ENCODE data around the gene SH3YL1.

SH3YL1 gene

DNA sequence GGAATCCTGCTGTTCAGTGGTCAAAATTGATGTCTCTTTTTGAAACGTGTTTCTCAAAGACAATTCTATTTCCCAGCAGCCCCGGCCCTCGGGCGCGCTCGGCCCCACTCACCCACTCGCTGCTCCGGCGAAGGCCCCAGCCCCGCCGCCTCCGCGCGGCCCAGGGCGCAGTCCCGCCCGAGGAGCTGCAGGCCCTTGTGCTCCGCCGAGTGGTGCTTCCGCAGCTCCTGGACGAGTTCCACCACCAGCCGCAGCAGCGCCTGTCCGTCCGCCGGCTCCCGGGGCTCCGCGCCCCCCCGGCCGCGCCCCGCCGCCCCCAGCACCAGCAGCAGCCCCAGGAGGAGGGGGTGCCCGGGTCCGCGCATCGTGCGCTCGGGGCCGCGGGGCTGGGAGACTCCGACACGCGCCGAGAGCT is 23.6 kb upstream of the SH3YL1 start:
- no peak overlapping the region for H3K4me3 ChIP-seq (ENCODE audit: low read length)
- TF ChIP-seq, protein P1, sequence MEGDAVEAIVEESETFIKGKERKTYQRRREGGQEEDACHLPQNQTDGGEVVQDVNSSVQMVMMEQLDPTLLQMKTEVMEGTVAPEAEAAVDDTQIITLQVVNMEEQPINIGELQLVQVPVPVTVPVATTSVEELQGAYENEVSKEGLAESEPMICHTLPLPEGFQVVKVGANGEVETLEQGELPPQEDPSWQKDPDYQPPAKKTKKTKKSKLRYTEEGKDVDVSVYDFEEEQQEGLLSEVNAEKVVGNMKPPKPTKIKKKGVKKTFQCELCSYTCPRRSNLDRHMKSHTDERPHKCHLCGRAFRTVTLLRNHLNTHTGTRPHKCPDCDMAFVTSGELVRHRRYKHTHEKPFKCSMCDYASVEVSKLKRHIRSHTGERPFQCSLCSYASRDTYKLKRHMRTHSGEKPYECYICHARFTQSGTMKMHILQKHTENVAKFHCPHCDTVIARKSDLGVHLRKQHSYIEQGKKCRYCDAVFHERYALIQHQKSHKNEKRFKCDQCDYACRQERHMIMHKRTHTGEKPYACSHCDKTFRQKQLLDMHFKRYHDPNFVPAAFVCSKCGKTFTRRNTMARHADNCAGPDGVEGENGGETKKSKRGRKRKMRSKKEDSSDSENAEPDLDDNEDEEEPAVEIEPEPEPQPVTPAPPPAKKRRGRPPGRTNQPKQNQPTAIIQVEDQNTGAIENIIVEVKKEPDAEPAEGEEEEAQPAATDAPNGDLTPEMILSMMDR (IDR thresholded peaks at IDR 0.05; ENCODE audit: insufficient read depth, low read depth, low read length, missing control alignments), result no peak
- peak; percentile 33 for DNase-seq (ENCODE audit: low read depth)

DNA sequence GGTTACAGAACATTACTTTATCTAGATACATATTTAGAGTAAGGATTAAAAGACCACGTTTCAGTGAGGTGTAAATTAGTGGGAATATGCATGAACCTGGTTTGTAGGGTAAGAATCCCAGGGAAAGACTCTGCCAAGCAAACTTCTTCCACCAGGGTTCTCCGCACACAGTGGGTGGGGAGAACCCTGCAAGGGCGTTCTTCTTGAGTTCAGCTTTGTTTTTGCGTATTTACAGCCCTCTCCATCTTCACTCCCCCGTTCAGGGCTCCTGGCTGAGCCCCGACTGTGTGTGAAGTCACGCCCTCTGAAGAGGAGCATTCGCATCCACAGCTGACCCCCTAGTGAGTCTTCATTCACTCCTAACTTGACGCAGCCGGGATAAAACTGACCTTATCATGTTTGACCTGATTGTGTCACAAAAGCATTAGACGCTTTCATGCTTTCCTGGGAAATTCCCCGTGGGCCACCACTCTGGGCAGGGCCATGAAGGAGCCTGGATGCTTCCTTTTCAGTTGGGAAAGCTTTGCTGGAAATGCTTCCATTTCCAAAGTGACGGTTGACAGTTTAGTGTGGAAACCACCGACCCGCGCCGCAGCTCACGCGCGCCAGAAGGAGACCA is 23.1 kb upstream of the SH3YL1 start:
- TF ChIP-seq, protein P1 (IDR thresholded peaks at IDR 0.05; ENCODE audit: insufficient read depth, low read depth, low read length, missing control alignments), result no peak
- H3K4me3 ChIP-seq (ENCODE audit: low read length), result no peak overlapping the region
- DNase-seq (ENCODE audit: low read depth), result no peak

DNA sequence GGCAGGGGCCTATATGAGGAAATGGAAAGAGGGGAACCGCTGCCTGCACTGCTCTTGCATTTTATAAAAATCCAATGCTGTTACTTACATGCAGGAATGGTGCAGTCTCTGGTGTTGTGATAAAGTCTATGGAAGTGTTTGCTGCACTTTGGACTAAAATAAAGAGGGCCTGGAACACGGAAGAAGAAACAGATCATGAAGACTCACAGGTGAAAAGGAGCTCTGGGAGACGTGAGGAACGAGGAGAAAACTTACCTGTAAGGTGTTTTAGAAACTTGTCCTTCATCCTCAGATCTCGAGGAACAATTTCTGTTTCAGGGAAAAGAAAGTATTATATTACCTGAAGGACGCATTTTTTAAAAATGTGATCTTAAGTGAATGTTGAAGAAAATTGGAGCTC is 22.2 kb upstream of the SH3YL1 start:
- TF ChIP-seq, protein P1 (IDR thresholded peaks at IDR 0.05; ENCODE audit: insufficient read depth, low read depth, low read length, missing control alignments), result no peak
- DNase-seq (ENCODE audit: low read depth), result no peak
- H3K4me3 ChIP-seq (ENCODE audit: low read length), result no peak overlapping the region

DNA sequence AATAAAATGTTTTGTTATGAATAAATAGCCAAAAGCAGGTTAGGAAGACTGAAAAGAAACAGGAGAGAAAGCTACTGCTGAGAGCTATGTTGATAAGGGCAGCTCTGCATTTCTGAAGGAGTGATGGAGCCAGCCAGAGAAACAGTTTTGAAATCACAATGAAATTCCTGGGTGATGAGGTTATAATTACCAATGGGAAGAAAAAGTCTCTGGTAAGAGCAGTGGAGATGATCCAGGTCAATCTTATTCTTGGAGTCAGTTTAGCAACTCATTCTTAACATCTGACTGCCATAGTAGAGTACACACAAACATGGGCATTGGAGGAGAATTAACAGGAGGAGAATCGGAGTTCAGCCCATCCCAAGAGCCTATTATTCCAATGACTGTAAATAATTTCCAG is 21.7 kb upstream of the SH3YL1 start:
- TF ChIP-seq, protein P1 (IDR thresholded peaks at IDR 0.05; ENCODE audit: insufficient read depth, low read depth, low read length, missing control alignments), result no peak
- no peak overlapping the region for H3K4me3 ChIP-seq (ENCODE audit: low read length)
- DNase-seq (ENCODE audit: low read depth), result peak; percentile 44

DNA sequence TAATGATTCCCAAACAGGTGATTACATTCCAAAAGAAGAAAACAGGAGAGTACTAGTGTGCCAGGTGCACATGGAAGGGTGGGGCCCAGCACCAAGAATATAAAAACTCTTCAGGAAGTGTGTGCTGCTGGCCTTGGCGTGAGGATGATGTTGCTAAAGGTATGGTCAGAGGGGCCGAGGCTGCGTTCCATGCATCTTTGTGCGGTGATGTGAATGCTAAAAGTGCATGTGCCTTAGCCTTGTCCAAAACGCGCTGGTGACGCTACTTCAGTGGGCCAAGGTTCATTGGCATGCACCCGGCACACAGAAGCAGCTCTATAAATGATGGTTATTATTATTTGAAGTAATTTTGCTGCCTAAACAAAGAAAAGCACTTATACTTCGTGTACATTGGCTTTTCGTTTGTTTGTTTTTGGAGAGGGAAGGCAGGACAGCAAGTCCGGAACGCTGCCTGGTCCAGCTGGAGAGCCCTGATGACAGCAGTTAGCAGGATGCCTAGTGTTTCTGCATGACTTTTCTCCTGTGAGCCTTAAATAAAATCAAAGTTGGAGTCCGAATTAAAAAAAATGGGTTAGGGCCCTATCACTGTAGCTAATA is 21.2 kb upstream of the SH3YL1 start:
- H3K4me3 ChIP-seq (ENCODE audit: low read length), result no peak overlapping the region
- no peak for DNase-seq (ENCODE audit: low read depth)
- TF ChIP-seq, protein P1 (IDR thresholded peaks at IDR 0.05; ENCODE audit: insufficient read depth, low read depth, low read length, missing control alignments), result no peak

DNA sequence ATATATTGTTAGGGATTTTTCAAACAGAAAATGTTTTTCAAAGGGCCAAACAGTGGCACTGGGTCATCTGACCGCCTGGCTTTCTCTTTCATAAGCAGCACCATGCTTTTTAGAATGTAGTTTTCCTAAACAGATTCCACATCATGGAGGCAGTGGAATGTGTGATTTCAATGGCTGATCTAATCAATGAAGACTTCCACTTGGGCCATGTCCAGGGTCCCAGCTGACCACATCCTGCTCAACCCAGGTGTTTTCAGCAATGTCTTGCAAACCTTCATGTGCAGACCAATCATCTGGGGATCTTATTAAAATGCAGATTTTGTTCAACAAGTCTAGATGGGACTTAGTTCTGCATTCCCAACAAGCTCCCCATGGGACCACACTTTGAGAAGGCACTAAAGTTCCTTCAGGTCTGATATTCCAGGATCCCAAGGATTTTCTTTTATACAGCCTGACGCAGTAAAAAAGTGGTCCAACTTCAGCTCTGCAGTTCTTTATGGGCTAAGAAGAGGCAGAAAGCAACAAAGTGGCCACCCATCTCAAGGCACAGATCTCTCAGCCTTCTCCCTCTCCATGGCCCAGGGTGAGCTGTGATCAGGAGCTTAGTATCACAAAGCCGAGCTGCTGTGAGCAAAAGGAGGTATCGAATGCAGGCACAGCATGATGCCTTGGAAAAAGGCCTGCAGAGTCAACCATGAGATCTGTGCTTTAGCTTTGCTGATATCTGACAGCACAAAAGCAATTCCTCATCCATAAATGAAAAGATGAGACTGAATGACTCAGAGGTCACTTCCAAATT is 20.4 kb upstream of the SH3YL1 start:
- DNase-seq (ENCODE audit: low read depth), result no peak

More for the DNA sequence above, 20.4 kb upstream of the SH3YL1 start:
- TF ChIP-seq, protein P1 (IDR thresholded peaks at IDR 0.05; ENCODE audit: insufficient read depth, low read depth, low read length, missing control alignments), result no peak
- no peak overlapping the region for H3K4me3 ChIP-seq (ENCODE audit: low read length)

All from epithelial cell of esophagus (primary cell).